ENCODE data around the gene CCR6.

DNA sequence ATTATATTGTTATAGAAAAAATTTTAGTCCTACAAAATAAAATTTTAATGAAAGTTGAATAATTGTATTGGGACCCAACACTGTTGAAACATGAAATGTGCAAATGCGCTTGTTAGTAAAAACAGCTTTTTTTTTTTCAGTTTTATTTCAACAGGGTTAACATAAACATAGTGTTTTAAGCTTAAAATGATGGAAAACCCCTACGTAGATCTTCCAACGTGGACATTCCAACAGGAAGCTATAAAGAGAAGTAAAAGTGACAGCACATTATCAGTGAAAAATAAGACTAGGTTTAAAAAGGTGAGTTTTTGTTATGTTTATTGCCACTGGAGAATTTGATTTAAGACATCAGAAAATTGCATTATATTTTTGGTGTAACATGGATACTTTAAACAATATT, 41.4 kb downstream of the CCR6 start:
- TF ChIP-seq, protein P1, sequence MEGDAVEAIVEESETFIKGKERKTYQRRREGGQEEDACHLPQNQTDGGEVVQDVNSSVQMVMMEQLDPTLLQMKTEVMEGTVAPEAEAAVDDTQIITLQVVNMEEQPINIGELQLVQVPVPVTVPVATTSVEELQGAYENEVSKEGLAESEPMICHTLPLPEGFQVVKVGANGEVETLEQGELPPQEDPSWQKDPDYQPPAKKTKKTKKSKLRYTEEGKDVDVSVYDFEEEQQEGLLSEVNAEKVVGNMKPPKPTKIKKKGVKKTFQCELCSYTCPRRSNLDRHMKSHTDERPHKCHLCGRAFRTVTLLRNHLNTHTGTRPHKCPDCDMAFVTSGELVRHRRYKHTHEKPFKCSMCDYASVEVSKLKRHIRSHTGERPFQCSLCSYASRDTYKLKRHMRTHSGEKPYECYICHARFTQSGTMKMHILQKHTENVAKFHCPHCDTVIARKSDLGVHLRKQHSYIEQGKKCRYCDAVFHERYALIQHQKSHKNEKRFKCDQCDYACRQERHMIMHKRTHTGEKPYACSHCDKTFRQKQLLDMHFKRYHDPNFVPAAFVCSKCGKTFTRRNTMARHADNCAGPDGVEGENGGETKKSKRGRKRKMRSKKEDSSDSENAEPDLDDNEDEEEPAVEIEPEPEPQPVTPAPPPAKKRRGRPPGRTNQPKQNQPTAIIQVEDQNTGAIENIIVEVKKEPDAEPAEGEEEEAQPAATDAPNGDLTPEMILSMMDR (IDR thresholded peaks at IDR 0.05; ENCODE audit: poor library complexity), result no peak
- no peak for TF ChIP-seq EZH2 (IDR thresholded peaks at IDR 0.05; ENCODE audit: borderline replicate concordance)

Data from hepatocyte (in vitro differentiated cells).